Transverse colon (tissue), 4 donors: ENCODE measurements around the gene SUCO.

Experiments used
- CTCF ChIP-seq, 5 experiments: fragments of 200-600 bp in 3 of 5; fragments of 450-650 bp in 2 of 5; sonication (generic) in 3 of 5; IDR thresholded peaks; 1 replicate in 2 of 5; 2 replicates in 3 of 5; pipeline ENCODE4 v1.5.1; 2016 to 2017; ENCODE audit warnings: antibody characterized with exemption in 5 of 5, inconsistent platforms in 3 of 5, mild to moderate bottlenecking in 2 of 5, moderate library complexity in 1 of 5
- POLR2A ChIP-seq: fragments of 450-650 bp; IDR thresholded peaks from one replicate; pipeline ENCODE4 v1.6.1; 2016; ENCODE audit warnings: antibody characterized with exemption, mild to moderate bottlenecking, moderate library complexity
- POLR2AphosphoS5 ChIP-seq, 3 donors: sonication (generic); formaldehyde crosslinking; IDR thresholded peaks; one replicate each; pipeline ENCODE4 v1.6.1; 2016; ENCODE audit warnings: antibody characterized with exemption in 3 of 3

- TF ChIP-seq CTCF (IDR thresholded peaks at IDR 0.05) (no peak), POLR2AphosphoS5 (IDR thresholded peaks at IDR 0.05) (no peak), POLR2A (no peak)
Measured at GRCh38 chr1:172484252-172484651, 48.7 kb upstream of the SUCO start.
